G401 (cell line): ENCODE data around the gene ZBTB5. TPM values are rescaled to one million over a fixed set of nuclear protein-coding genes. Genes with fewer than 3 reads are reported as not detected.

Experiments
- total RNA-seq: library from RNA; depleted of rRNA; stranded (reverse); fragments of >200 nt; shearing (Covaris generic); gene quantifications from 2 replicates; pipeline ENCODE4 v1.2.3, GENCODE V29; 2014; rRNA removed

Gene ZBTB5
- total RNA-seq, 1 experiment from 2014 or later = 20.7 TPM

Other genes with a start within 250 kb of the ZBTB5 start
- gene GRHPR, start 42.8 kb downstream of the ZBTB5 start, total RNA-seq = 181 and 183 TPM in 2 replicates
- gene POLR1E, start 20.5 kb upstream of the ZBTB5 start, total RNA-seq = 37.5 and 44.2 TPM in 2 replicates
- gene FBXO10, start 110.9 kb upstream of the ZBTB5 start, total RNA-seq = 17.5 and 32.2 TPM in 2 replicates
- 353 and 360 TPM in 2 replicates for gene TOMM5, start 127.1 kb upstream of the ZBTB5 start, total RNA-seq
- not detected in 2 replicates for gene FRMPD1, start 185.5 kb upstream of the ZBTB5 start, total RNA-seq